ENCODE results near the gene SPRY4.

SPRY4 gene

GRCh38 chr5:142314606-142315005, 10.2 kb downstream of the SPRY4 start:
- Mint-ChIP-seq H3K9me3 (no peaks in the 10 kb centered on the region), H3K27ac (no peak overlapping the region), H3K4me3 (no peak overlapping the region), H3K36me3 (no peaks in the 10 kb centered on the region), H3K4me1 (peaks cover 3% of the 10 kb centered on the region), H3K27me3 (peaks cover 24% of the 10 kb centered on the region)
- ATAC-seq (ENCODE audit: low read depth) (no peak), DNase-seq (ENCODE audit: low spot score in 2 of 2) (no peak)

GRCh38 chr5:142314109-142314508, 10.7 kb downstream of the SPRY4 start:
- no peak overlapping the region for H3K27ac Mint-ChIP-seq
- DNase-seq (ENCODE audit: low spot score in 2 of 2) = no peak
- H3K4me1 Mint-ChIP-seq = peaks cover 3% of the 10 kb centered on the region
- H3K36me3 Mint-ChIP-seq = no peaks in the 10 kb centered on the region
- H3K9me3 Mint-ChIP-seq = no peaks in the 10 kb centered on the region
- H3K4me3 Mint-ChIP-seq = no peak overlapping the region
- ATAC-seq (ENCODE audit: low read depth) = no peak
- H3K27me3 Mint-ChIP-seq = peaks cover 21% of the 10 kb centered on the region

GRCh38 chr5:142313682-142314081, 11.1 kb downstream of the SPRY4 start:
- Mint-ChIP-seq H3K27ac (no peak overlapping the region), H3K36me3 (no peaks in the 10 kb centered on the region), H3K9me3 (no peaks in the 10 kb centered on the region), H3K4me1 (peaks cover 3% of the 10 kb centered on the region), H3K27me3 (peaks cover 20% of the 10 kb centered on the region), H3K4me3 (no peak overlapping the region)
- DNase-seq (ENCODE audit: low spot score in 2 of 2) (no peak), ATAC-seq (ENCODE audit: low read depth) (no peak)

- Mint-ChIP-seq H3K4me1 (peaks cover 3% of the 10 kb centered on the region), H3K4me3 (no peak overlapping the region), H3K36me3 (no peaks in the 10 kb centered on the region), H3K27me3 (peaks cover 19% of the 10 kb centered on the region), H3K27ac (no peak overlapping the region), H3K9me3 (no peaks in the 10 kb centered on the region)
- ATAC-seq (ENCODE audit: low read depth) (no peak), DNase-seq (ENCODE audit: low spot score in 2 of 2) (no peak)
Observed at GRCh38 chr5:142313275-142313674, 11.5 kb downstream of the SPRY4 start.

GRCh38 chr5:142312399-142312798, 12.4 kb downstream of the SPRY4 start:
- ATAC-seq (ENCODE audit: low read depth) (no peak), DNase-seq (ENCODE audit: low spot score in 2 of 2) (no peak)
- H3K36me3 Mint-ChIP-seq = no peaks in the 10 kb centered on the region
- H3K4me1 Mint-ChIP-seq = peaks cover 3% of the 10 kb centered on the region
- H3K27ac Mint-ChIP-seq = no peak overlapping the region
- H3K27me3 Mint-ChIP-seq = peaks cover 16% of the 10 kb centered on the region
- H3K4me3 Mint-ChIP-seq = no peak overlapping the region
- H3K9me3 Mint-ChIP-seq = no peaks in the 10 kb centered on the region

- Mint-ChIP-seq H3K4me3 (no peak overlapping the region), H3K36me3 (no peaks in the 10 kb centered on the region), H3K27me3 (peaks cover 11% of the 10 kb centered on the region), H3K4me1 (peaks cover 3% of the 10 kb centered on the region), H3K27ac (no peak overlapping the region), H3K9me3 (no peaks in the 10 kb centered on the region)
- no peak for DNase-seq (ENCODE audit: low spot score in 2 of 2)
- ATAC-seq (ENCODE audit: low read depth) = no peak
Observed at GRCh38 chr5:142311725-142312124, 13.1 kb downstream of the SPRY4 start.

- H3K4me1 Mint-ChIP-seq = no peaks in the 10 kb centered on the region
- ATAC-seq (ENCODE audit: low read depth) (no peak), DNase-seq (ENCODE audit: low spot score in 2 of 2) (no peak)
- no peak overlapping the region for H3K27ac Mint-ChIP-seq
- H3K9me3 Mint-ChIP-seq = no peaks in the 10 kb centered on the region
- H3K27me3 Mint-ChIP-seq = peaks cover 9% of the 10 kb centered on the region
- H3K36me3 Mint-ChIP-seq = no peaks in the 10 kb centered on the region
- no peak overlapping the region for H3K4me3 Mint-ChIP-seq
Observed at GRCh38 chr5:142310803-142311202, 14.0 kb downstream of the SPRY4 start.

GRCh38 chr5:142309747-142310318, 15.0 kb downstream of the SPRY4 start:
- H3K9me3 Mint-ChIP-seq = no peaks in the 10 kb centered on the region
- peaks cover 9% of the 10 kb centered on the region for H3K27me3 Mint-ChIP-seq
- H3K36me3 Mint-ChIP-seq = no peaks in the 10 kb centered on the region
- no peak overlapping the region for H3K27ac Mint-ChIP-seq
- ATAC-seq (ENCODE audit: low read depth) (no peak), DNase-seq (ENCODE audit: low spot score in 2 of 2) (no peak)
- no peak overlapping the region for H3K4me3 Mint-ChIP-seq
- H3K4me1 Mint-ChIP-seq = no peaks in the 10 kb centered on the region

- no peaks in the 10 kb centered on the region for H3K4me1 Mint-ChIP-seq
- no peak overlapping the region for H3K27ac Mint-ChIP-seq
- ATAC-seq (ENCODE audit: low read depth) (no peak), DNase-seq (ENCODE audit: low spot score in 2 of 2) (no peak)
- H3K4me3 Mint-ChIP-seq = no peak overlapping the region
- H3K36me3 Mint-ChIP-seq = no peaks in the 10 kb centered on the region
- no peaks in the 10 kb centered on the region for H3K9me3 Mint-ChIP-seq
- H3K27me3 Mint-ChIP-seq = peaks cover 7% of the 10 kb centered on the region
Observed at GRCh38 chr5:142308358-142308757, 16.5 kb downstream of the SPRY4 start.

- no peak for DNase-seq (ENCODE audit: low spot score in 2 of 2)
- no peak overlapping the region for H3K4me3 Mint-ChIP-seq
- H3K27ac Mint-ChIP-seq = no peak overlapping the region
- H3K9me3 Mint-ChIP-seq = no peaks in the 10 kb centered on the region
- ATAC-seq (ENCODE audit: low read depth) = no peak
- no peaks in the 10 kb centered on the region for H3K4me1 Mint-ChIP-seq
- peaks cover 5% of the 10 kb centered on the region for H3K27me3 Mint-ChIP-seq
- no peaks in the 10 kb centered on the region for H3K36me3 Mint-ChIP-seq
Observed at GRCh38 chr5:142307146-142307890, 17.5 kb downstream of the SPRY4 start.

GRCh38 chr5:142306077-142306502, 18.7 kb downstream of the SPRY4 start:
- ATAC-seq (ENCODE audit: low read depth) (no peak), DNase-seq (ENCODE audit: low spot score in 2 of 2) (no peak)
- Mint-ChIP-seq H3K9me3 (no peaks in the 10 kb centered on the region), H3K4me1 (no peaks in the 10 kb centered on the region), H3K27me3 (peaks cover 1% of the 10 kb centered on the region), H3K4me3 (no peak overlapping the region), H3K36me3 (no peaks in the 10 kb centered on the region), H3K27ac (no peak overlapping the region)

GRCh38 chr5:142305211-142305610, 19.6 kb downstream of the SPRY4 start:
- H3K36me3 Mint-ChIP-seq = no peaks in the 10 kb centered on the region
- ATAC-seq (ENCODE audit: low read depth) = no peak
- H3K27ac Mint-ChIP-seq = no peak overlapping the region
- peaks cover 1% of the 10 kb centered on the region for H3K27me3 Mint-ChIP-seq
- H3K4me3 Mint-ChIP-seq = no peak overlapping the region
- H3K9me3 Mint-ChIP-seq = no peaks in the 10 kb centered on the region
- DNase-seq (ENCODE audit: low spot score in 2 of 2) = no peak
- no peaks in the 10 kb centered on the region for H3K4me1 Mint-ChIP-seq

GRCh38 chr5:142304013-142304701, 20.7 kb downstream of the SPRY4 start:
- Mint-ChIP-seq H3K27ac (no peak overlapping the region), H3K36me3 (no peaks in the 10 kb centered on the region), H3K9me3 (no peaks in the 10 kb centered on the region), H3K27me3 (peaks cover 1% of the 10 kb centered on the region), H3K4me1 (no peaks in the 10 kb centered on the region), H3K4me3 (no peak overlapping the region)
- DNase-seq (ENCODE audit: low spot score in 2 of 2) (no peak), ATAC-seq (ENCODE audit: low read depth) (no peak)

- DNase-seq (ENCODE audit: low spot score in 2 of 2) (no peak), ATAC-seq (ENCODE audit: low read depth) (no peak)
- Mint-ChIP-seq H3K9me3 (no peaks in the 10 kb centered on the region), H3K36me3 (no peaks in the 10 kb centered on the region), H3K27ac (no peak overlapping the region), H3K27me3 (peaks cover 1% of the 10 kb centered on the region), H3K4me1 (no peaks in the 10 kb centered on the region), H3K4me3 (no peak overlapping the region)
Observed at GRCh38 chr5:142303565-142303964, 21.3 kb downstream of the SPRY4 start.
